GM08714 (cell line): ENCODE measurements around the gene KBTBD12.

Source experiments
- H3K4me3 ChIP-seq: fragments of 200-500 bp; sonication (Bioruptor generic); 2 replicates; pipeline ENCODE4 v1.5.1; 2014; ENCODE audit warnings: mild to moderate bottlenecking, low read length, inconsistent platforms
- ZNF274 ChIP-seq: IDR thresholded peaks from 2 replicates; pipeline ENCODE4 v1.6.1; 2012; ENCODE audit warnings: mild to moderate bottlenecking, low read depth, low read length

The KBTBD12 gene

DNA sequence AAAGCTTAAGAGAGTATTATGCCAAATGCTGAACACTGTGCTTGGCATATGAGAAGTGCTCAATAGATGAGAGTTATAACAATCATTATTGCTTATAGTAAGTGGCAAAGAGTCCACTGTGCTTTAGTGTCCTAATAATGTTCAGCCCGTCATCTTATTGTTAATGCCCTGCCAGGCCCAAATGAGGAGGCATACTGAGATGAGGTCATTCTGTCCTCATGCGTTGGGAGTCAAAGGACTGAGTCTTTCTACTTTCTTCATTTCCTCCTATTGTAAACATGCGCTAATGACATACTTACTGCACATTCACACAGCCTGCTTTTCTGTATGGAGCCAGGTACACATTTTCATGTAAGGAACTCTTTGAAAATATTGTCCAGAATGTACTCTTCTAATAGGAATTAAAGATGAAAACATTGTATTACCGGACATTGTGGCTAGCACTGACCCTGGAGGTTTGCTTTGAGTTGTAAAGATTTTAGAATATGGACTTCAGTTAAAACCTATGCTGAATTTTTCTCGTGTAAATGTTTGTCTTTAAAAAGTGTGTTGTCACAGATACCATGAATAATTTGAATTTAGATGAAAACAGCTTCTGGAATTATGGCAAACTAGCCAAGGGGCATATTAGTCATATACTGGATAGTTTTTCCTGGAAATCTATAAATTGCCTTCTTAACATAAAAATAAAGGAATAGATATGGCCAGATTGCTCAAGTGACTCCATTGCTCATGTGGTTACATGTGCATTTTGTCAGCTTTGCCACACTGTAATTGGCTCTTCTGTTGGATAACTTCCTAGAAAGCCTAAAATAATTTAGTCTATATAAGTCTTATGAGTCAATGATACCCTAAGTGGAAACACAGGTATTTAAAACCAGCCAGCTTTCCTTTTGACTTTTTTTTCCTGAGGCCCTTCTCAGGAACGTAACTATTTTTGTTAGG, 38.3 kb downstream of the KBTBD12 start:
- H3K4me3 ChIP-seq = no peak overlapping the region
- TF ChIP-seq ZNF274 = no peak

GRCh38 chr3:127954640-127955039, 39.6 kb downstream of the KBTBD12 start:
- no peak for TF ChIP-seq ZNF274
- H3K4me3 ChIP-seq = no peak overlapping the region

DNA sequence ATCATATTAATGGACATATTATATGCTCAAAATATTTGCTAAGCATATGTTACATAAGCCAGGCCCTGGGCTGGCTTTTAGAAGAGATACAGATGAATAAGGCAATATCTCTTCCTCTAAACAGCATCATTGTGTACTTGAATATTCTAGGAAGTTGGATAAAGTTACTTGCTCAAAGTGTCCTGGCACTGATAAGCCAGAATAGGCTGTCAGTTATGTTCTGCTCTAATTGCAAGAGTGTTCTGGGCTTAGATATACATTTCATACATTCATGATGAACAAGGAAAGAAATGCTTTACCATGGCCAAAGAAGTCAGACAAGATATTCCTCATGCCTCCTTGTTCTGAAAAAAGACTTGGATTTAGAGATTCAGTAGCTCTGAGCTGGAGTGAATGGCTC, 40.7 kb downstream of the KBTBD12 start:
- TF ChIP-seq ZNF274 = no peak
- H3K4me3 ChIP-seq = no peak overlapping the region

- TF ChIP-seq ZNF274 = no peak
- no peak overlapping the region for H3K4me3 ChIP-seq
Measured at GRCh38 chr3:127959041-127959440, 44.0 kb downstream of the KBTBD12 start.

DNA sequence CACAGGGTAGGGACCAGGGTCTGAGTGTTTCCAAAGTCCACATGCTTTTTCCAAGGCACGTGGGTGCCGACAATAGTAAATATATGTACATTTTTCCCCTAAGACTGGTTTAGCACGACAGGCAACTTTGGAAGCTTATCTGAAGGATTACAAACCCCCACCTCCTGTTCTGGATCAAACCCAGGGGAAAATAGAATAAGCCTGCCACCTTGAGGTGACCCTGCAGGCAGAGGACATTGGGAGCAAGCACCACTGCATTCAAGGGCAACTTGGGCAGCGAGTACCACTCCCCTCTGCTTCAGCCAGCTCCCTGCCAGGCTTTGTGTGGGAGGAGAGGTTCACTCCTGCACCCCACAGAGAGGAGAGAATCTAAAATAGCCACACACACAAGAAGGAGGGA, 44.8 kb downstream of the KBTBD12 start:
- no peak for TF ChIP-seq ZNF274
- H3K4me3 ChIP-seq = no peak overlapping the region

DNA sequence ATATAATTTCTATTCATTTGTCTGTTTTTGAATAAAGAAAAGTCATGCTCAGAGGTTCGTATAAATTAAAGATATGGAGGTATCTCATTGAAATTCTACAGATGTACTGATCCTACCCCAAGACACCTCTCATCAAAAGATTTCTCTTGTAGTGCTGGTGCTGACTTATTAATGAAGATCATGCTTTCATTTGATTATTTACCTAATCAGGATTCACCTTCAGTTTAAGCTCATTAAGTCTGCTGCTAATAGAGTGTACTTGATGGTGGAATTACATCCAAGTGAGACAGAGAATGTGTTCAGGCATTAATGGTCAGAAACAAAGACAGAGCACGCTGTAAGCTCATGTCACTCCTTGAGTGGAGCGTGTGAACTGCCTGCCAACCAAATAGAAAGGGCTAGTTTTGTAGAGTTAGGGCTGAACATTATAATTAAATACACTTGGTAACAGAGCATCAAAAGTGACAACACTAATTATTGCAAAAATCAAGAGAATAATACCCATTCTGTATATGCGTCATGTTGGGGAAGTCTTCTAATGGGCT, 45.5 kb downstream of the KBTBD12 start:
- TF ChIP-seq ZNF274 = no peak
- no peak overlapping the region for H3K4me3 ChIP-seq

DNA sequence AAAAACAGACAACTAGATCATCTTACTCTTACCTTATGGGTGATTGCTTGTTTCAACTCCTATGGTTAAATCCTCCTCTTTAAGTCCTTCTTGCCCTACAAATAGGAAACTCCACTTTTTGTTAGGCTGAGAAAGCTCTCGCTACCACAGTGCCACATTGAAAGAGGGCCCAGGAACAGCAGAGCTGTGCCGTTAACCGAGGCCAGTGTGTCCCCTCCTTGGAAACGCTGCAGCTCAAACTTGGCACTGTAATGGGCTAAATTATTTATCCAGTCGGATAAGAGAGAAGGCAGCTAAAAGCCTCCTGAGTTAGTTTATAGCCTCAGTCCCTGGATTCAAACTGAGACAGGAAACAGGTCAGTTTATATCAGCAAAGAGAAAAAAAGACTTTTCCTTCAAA, 46.1 kb downstream of the KBTBD12 start:
- TF ChIP-seq ZNF274 = no peak
- no peak overlapping the region for H3K4me3 ChIP-seq

- no peak overlapping the region for H3K4me3 ChIP-seq
- no peak for TF ChIP-seq ZNF274
Measured at GRCh38 chr3:127961963-127962362, 46.9 kb downstream of the KBTBD12 start.

- TF ChIP-seq ZNF274 = no peak
- H3K4me3 ChIP-seq = no peak overlapping the region
Measured at GRCh38 chr3:127962937-127963336, 47.9 kb downstream of the KBTBD12 start.

GRCh38 chr3:127964053-127964452, 49.0 kb downstream of the KBTBD12 start:
- no peak overlapping the region for H3K4me3 ChIP-seq
- no peak for TF ChIP-seq ZNF274

GRCh38 chr3:127964816-127965215, 49.8 kb downstream of the KBTBD12 start:
- no peak for TF ChIP-seq ZNF274
- no peak overlapping the region for H3K4me3 ChIP-seq

- no peak for TF ChIP-seq ZNF274
- no peak overlapping the region for H3K4me3 ChIP-seq
Measured at GRCh38 chr3:127967316-127967715, 52.3 kb downstream of the KBTBD12 start.

GRCh38 chr3:127970966-127971592, 56.0 kb downstream of the KBTBD12 start:
- TF ChIP-seq ZNF274 = no peak
- H3K4me3 ChIP-seq = no peak overlapping the region

GRCh38 chr3:127974226-127974625, 59.2 kb downstream of the KBTBD12 start:
- H3K4me3 ChIP-seq = no peak overlapping the region
- TF ChIP-seq ZNF274 = no peak
